AG04450 (cell line): ENCODE results near the gene AUH. TPM values are rescaled to one million over a fixed set of nuclear protein-coding genes. Genes with fewer than 3 reads are reported as not detected.

Source experiments
- CTCF ChIA-PET: fragments of 300-600, 350-600 bp; formaldehyde crosslinking; extraction: SDS; loops from one replicate; lab custom pipeline; 2022; ENCODE audit warnings: antibody characterized with exemption, inconsistent platforms; lab: Charles Lee
- POLR2A ChIA-PET: fragments of 350-600 bp; formaldehyde crosslinking; extraction: SDS; loops from one replicate; lab custom pipeline; 2021; ENCODE audit warnings: antibody characterized with exemption, inconsistent platforms; lab: Yijun Ruan, JAX
- DNase-seq: peaks from one replicate; pipeline ENCODE4 v3.0.0-alpha.2; 2011; ENCODE audit warnings: low read depth, low spot score
- H3K27ac ChIP-seq: one replicate; pipeline ENCODE4 v1.5.1; 2012; ENCODE audit warnings: low read depth, low read length, control low read depth
- H3K27me3 ChIP-seq: one replicate; pipeline ENCODE4 v1.6.0; 2012; ENCODE audit warnings: low read length; ENCODE audit not compliant: control insufficient read depth, insufficient read depth
- H3K4me3 ChIP-seq: 2 replicates; pipeline ENCODE4 v1.5.1; 2011; ENCODE audit warnings: mild to moderate bottlenecking, low read depth, low read length, control low read depth
- H3K9me3 ChIP-seq: 2 replicates; pipeline ENCODE4 v1.5.1; 2012; ENCODE audit warnings: low read length; ENCODE audit not compliant: control insufficient read depth, insufficient read depth
- CTCF ChIP-seq: IDR thresholded peaks from 2 replicates; pipeline ENCODE4 v1.5.1; 2011; ENCODE audit warnings: low read depth, low read length, control low read depth, inconsistent platforms
- polyA plus RNA-seq: library from polyadenylated mRNA; depleted of rRNA; stranded (reverse); fragments of >200 nt; gene quantifications from 2 replicates; pipeline ENCODE4 v1.2.3, GENCODE V29; 2011

Gene AUH
- polyA plus RNA-seq, 1 experiment, result 9.1 TPM

GRCh38 chr9:91320299-91320698 is 41.4 kb downstream of the AUH start:
- TF ChIP-seq CTCF, result no peak
- ChIA-PET POLR2A (no interaction called here), CTCF (no interaction called here)
- no peak overlapping the region for H3K4me3 ChIP-seq
- no peak overlapping the region for H3K27ac ChIP-seq
- no peaks in the 10 kb centered on the region for H3K27me3 ChIP-seq
- DNase-seq, result no peak
- no peaks in the 10 kb centered on the region for H3K9me3 ChIP-seq

- CTCF ChIA-PET, result interaction anchor here (1.1 to 1.4 kb wide), 2 partner anchors 11 to 27 kb away, joined by 3 read pairs; no protein-coding TSS in a partner anchor
- POLR2A ChIA-PET, result no interaction called here
- Histone ChIP-seq H3K27me3 (no peaks in the 10 kb centered on the region), H3K27ac (no peak overlapping the region), H3K4me3 (no peak overlapping the region), H3K9me3 (no peaks in the 10 kb centered on the region)
- TF ChIP-seq CTCF, result no peak
- no peak for DNase-seq
These were observed 45.6 kb downstream of the AUH start for GRCh38 chr9:91316093-91316492.

GRCh38 chr9:91315191-91315590 is 46.5 kb downstream of the AUH start:
- POLR2A ChIA-PET, result no interaction called here
- Histone ChIP-seq H3K27me3 (no peaks in the 10 kb centered on the region), H3K27ac (no peak overlapping the region), H3K4me3 (no peak overlapping the region), H3K9me3 (no peaks in the 10 kb centered on the region)
- TF ChIP-seq CTCF, result no peak
- CTCF ChIA-PET, result interaction anchor here (1.1 to 1.4 kb wide), 2 partner anchors 11 to 28 kb away, joined by 3 read pairs; no protein-coding TSS in a partner anchor
- no peak for DNase-seq

GRCh38 chr9:91312717-91313325 is 48.9 kb downstream of the AUH start:
- Histone ChIP-seq H3K9me3 (no peaks in the 10 kb centered on the region), H3K27me3 (no peaks in the 10 kb centered on the region), H3K4me3 (no peak overlapping the region), H3K27ac (no peak overlapping the region)
- ChIA-PET POLR2A (no interaction called here), CTCF (no interaction called here)
- no peak for TF ChIP-seq CTCF
- no peak for DNase-seq

- Histone ChIP-seq H3K9me3 (no peaks in the 10 kb centered on the region), H3K27me3 (no peaks in the 10 kb centered on the region), H3K4me3 (no peak overlapping the region), H3K27ac (no peak overlapping the region)
- no peak for TF ChIP-seq CTCF
- ChIA-PET POLR2A (no interaction called here), CTCF (no interaction called here)
- no peak for DNase-seq
These were observed 51.7 kb downstream of the AUH start for GRCh38 chr9:91310037-91310436.
